Activated CD4-positive, alpha-beta T cell treated with anti-CD3 and anti-CD28 coated beads, Interleukin-10, Interleukin-2, amounts not matched to agents 100 ng/mL and 50 ng/mL, durations not matched to agents 16 hours and 8 hours (primary cell): Measurements from ENCODE around the gene NHLRC4.

Experiments
- DNase-seq: peaks from one replicate; pipeline ENCODE4 v3.0.0-alpha.2; 2020

NHLRC4 gene

DNA sequence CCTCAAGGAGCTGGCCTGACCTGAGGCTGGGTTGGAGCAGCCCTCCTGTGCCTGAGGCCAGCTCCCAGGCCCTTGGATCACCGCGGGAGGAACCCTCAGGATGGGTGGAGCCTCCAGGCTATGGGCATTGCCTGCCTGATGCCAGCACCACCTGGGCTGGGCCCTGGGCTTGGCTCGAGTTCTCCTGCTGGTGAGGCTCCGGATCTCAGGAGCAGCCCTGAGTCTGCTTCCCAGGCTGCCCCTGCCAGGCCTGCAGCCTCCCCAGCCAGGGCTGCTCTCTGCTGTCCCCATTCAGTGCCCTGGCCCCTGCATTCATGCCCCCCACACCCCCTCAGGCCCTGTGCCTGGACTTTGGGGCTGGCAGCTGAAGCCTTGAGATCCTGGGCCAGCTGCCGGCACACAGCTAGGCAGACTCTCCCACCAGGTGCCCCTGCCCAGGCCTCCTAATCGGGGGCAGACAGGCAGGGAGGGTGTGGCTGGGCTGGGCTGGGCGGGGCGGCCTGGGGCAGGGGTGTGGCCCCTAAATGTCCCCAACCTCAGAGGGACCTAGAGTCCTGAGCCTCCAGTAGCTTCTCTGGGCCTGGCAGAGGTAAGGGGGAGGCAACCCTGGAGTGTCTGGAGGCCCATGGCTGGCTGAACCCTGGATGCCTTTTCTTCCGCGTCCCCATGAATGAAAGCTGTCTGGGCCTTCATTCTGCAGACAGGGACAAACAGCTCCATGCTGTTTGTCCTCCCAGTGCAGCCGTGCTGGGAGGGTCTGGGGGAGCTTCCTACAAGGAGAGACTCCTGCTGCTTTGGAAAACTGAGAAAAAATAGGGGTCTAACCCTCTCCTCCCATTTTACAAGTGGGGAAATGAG, 1.8 kb downstream of the NHLRC4 start:
- no peak for DNase-seq

GRCh38 chr16:569445-570254, 2.8 kb downstream of the NHLRC4 start, which contains the start of gene PIGQ:
Gene PIGQ, plus strand, starts transcription at chr16:569968. Its CDS starts 4,107 bp downstream, at chr16:574075.
- DNase-seq: peak; percentile 75

DNA sequence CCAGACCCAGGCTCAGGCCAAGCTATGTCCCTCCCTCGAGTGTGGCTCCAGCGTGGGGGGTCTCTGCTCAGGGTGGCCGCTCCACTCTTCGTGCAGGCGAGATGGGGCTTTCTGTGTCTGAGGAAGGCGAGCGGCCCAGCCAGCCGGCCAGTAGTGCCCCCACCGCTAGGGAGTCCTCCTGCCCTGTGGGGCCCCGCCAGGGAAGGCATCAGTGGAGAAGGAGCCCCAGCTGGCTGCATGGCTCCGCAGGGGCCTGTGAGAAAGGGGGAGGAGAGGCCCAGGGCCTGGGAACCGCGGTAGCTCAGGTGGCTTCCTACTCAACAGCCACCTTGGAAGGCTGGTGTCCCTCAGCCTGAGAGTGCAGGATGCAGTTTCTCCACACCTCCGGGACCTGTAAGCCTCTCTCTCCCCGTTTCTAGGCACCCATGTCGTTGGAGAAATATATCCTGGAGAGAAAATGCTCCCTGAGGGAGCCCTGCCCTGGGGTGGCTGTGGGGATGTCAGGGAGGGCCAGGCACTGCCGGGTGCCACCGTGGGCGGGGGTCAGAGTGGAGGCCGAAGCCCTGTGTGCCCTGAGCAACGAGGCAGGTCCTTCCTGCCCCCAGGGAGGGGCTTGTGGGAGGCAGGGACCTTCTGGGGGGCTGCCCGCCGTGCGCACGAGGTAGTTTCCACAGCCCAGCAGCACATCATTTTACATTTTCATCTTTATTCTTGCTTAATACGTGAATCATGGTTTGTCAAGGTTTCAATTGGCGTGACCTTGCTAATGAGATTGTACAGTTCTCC, 6.3 kb downstream of the NHLRC4 start:
- DNase-seq: no peak

GRCh38 chr16:574021-574760, 7.4 kb downstream of the NHLRC4 start:
- no peak for DNase-seq

DNA sequence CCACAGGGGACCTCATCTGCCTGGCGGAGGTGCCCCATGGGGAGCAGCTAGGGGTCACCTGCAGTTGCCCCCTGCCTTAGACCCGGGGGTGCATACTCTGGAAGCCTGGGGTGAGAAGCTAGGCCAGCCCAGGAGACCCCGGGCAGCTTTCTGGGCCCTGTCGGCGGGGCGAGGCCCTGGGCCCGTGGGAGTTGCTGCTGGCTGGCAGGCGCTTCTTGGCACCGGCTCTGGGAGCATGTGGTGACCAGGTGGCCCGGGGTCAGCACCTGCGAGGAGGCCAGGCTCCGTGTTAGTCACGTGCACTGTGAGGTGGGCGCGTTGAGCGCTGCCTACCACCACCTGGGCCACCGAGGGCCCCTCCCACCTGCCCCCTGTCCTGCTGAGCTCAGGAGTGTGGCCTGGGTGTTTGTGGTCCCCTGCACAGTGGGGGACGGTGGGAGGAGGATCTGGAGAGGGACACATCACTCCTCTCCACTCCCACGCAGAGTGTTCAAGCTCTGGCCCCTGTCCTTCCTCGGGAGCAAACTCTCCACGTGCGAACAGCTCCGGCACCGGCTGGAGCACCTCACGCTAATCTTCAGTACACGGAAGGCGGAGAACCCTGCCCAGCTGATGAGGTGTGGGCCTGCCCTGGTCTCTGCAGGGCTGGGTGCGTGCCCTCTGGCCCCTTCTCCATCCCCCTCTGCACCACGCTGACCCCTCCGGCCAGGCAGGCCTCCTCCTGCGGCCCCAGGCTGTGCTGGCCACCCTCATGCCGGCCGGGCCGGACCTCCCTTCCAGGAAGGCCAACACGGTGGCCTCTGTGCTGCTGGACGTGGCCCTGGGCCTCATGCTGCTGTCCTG, 8.8 kb downstream of the NHLRC4 start:
- DNase-seq: no peak

- DNase-seq: no peak
Measured at GRCh38 chr16:576197-576822, 9.5 kb downstream of the NHLRC4 start.

GRCh38 chr16:576823-577201, 10.0 kb downstream of the NHLRC4 start:
- DNase-seq: no peak

DNA sequence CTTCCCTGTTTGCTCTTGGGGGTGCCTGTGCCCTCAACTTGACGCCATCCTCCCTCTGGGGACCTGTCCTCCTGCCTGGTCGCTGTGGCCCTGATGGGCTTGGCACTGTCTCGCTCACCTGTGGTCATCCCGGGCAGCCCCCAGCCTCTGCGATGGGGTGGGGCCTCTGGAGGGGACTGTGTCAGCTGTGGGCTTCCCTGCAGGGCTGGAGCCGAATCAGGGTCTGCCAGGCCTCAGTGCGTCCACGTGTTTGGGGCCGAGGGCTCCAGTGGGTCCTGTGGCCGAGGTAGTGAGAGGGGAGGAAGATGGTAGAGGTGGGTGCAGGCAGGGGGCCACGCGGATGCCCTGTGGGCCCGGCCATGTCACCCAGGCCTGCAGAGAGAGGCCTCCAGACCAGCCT, 11.0 kb downstream of the NHLRC4 start:
- no peak for DNase-seq

- DNase-seq: no peak
Measured at GRCh38 chr16:578232-578869, 11.5 kb downstream of the NHLRC4 start.

DNA sequence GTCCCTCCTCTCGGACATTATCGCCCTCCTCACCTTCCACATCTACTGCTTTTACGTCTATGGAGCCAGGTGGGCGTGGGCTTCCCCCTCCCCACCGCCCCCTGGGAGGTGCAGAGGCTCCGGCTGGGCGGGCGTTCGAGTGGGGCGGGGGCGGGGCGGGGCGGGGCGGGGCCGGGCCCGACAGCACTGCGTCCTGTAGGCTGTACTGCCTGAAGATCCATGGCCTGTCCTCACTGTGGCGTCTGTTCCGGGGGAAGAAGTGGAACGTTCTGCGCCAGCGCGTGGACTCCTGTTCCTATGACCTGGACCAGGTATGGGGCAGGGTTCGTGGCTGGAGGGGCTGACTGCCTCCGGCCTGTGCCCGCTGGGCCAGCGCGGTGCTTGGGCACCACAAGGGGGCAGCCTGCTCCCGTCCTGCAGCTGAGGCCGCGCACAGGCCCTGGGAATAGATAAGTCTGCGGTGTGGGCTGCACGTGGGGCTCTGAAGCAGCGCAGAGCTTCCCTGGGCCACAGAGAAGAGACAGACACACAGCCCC, 12.1 kb downstream of the NHLRC4 start:
- peak; percentile 76 for DNase-seq

GRCh38 chr16:580141-580945, 13.5 kb downstream of the NHLRC4 start:
- no peak for DNase-seq

DNA sequence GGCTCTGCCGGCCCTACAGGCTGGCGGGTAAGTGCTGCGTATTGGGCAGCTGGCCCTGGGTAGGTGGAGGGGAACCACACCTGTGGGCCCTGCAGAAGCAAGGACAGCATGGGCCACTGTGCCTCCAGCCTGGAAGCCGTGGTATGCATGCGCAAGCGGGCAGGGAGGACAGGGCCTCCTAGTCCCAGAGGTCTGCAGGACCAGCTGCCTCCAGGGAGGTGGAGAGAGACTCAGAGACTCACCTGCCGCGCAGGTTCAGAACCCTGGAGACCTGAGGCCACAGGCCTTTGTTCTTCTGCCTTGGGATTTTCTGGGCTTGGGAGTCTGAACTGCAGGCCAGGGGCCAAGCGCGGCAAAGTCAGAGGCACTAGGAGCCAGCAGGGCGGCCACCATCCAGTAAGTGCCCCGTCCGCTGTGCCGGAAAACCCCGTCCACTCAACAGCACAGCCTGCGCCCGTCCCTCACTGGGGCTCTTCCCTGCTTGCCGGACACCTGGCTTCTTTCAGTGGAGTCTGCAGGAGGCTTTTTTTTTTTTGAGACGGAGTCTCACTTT, 14.2 kb downstream of the NHLRC4 start:
- DNase-seq: no peak

DNA sequence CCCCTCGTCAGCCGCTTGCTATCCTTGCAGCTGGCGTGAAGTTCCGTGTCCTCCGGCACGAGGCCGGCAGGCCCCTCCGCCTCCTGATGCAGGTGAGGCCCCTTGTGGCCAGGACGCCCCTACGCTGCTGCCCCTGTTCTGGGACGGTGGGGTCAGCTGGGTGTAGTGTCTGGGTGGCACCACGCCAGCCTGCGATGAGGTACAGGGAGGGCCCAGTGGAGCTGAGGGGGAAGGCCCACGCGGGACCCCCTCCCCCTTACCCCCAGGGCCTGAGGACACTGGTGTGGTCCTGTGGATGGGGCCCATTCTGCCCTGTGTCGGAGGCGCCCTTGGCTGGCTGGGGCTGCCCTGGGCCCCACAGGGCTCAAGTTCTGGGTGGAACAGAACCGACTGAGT, 15.4 kb downstream of the NHLRC4 start:
- no peak for DNase-seq

DNA sequence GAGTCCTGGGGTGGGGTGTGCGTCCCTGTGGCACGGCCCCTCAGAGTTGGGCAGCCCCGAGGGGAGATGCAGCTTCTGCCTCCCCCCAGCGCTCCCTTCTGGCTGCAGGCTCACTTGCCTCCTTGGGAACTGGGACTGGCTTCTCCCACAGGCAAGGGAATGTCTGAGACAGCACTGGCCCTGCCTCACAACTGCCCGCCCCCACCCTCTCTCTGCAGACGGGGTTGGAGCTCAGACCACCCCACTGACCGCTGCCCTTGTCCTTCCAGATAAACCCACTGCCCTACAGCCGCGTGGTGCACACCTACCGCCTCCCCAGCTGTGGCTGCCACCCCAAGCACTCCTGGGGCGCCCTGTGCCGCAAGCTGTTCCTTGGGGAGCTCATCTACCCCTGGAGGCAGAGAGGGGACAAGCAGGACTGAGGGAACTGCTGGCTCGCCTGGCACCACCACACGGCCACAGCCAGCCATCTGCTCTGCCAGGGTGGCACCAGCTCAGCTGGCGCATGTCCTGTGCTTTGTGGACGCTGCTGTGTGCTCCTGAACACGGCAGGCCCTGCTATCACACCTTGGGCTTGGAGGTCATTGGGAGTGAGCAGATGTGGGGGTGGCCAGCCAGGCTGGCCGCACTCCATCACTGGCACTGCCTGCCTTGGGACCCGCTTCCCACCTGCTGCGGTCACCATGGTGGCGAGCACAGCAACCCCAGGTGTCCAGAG, 16.0 kb downstream of the NHLRC4 start:
- no peak for DNase-seq

- no peak for DNase-seq
Measured at GRCh38 chr16:583470-583814, 16.6 kb downstream of the NHLRC4 start.

DNA sequence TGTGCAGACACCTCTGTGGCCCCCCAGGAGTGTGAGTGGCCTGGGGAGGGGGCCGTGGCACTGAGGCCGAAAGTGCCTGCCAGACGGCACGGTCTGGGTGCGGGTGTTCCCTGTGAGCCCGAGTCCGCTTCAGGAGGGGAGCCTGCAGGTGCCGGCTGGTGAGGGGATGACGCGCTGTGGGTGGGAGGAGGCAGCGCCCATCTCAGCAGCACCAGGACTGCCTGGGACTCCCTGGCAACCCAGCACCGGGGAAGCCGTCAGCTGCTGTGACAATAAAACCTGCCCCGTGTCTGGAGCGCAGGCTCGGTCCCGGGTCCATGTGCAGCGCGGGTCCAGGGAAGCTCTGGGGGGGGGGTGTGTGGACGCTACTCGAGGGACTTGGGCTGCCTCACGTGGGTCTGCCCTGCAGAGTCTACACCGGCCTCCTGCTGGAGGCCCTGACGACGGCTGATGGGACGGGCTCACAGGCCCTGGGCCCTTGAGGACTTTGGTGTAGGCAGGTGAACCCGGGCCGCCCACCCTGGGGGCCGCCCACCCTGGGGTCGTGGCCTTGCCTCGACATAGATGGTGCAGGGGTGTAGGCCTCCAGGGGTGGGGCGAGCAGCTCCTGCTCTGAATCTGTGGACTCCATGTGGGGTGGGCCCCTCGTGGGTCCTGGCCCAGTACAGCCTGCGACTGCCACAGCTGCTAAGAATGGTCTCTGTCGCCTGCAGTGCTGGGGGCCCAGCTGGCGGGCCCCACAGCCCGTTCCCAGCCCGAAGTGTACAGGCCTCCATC, 17.2 kb downstream of the NHLRC4 start:
- DNase-seq: no peak

DNA sequence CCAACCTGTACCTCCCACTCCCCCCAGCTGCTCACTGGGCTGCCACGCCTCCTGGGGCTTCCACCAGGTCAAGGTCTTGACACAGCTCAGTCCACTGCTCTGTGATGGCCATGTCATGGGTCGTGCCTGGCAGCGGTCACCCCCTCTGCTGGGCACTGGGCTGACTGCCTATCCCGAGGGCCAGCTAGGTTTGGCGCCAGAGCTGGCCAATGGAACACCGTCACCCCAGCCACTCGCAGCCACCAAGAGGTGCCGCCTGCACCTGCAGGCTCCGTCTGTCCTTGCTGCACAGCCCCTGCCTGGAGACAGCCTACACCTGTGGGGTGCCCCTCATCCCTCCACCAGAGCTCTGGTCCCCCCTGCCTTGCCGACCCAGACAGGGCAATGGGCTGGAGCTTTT, 18.5 kb downstream of the NHLRC4 start:
- no peak for DNase-seq
